Measurements from ENCODE around the gene CTPS1. TPM values are rescaled to one million over a fixed set of nuclear protein-coding genes. Genes with fewer than 3 reads are reported as not detected.

The CTPS1 gene
- polyA plus RNA-seq, 1 donor from 2014 or later: 76.1 TPM

- H3K4me2 ChIP-seq (ENCODE audit: low read length): no peak overlapping the region
These were observed 2.4 kb upstream of the CTPS1 start for GRCh38 chr1:40976952-40977690.

GRCh38 chr1:40977716-40978115 is 1.8 kb upstream of the CTPS1 start:
- Histone ChIP-seq H3K4me3 (ENCODE audit: low read length) (no peak overlapping the region), H3K9me2 (ENCODE audit: insufficient read depth, low read length) (no peaks in the 10 kb centered on the region), H3F3A (ENCODE audit: insufficient read depth, low read length, poor library complexity, severe bottlenecking) (peaks cover 6% of the 10 kb centered on the region), H3K9me3 (ENCODE audit: low read length) (no peaks in the 10 kb centered on the region), H3K4me2 (ENCODE audit: low read length) (no peak overlapping the region), H4K20me1 (ENCODE audit: insufficient read depth) (no peaks in the 10 kb centered on the region), H3K27me3 (ENCODE audit: insufficient read depth, low read depth, low read length) (no peaks in the 10 kb centered on the region), H3K27ac (ENCODE audit: low read length) (no peak overlapping the region), H3K36me3 (ENCODE audit: insufficient read depth, low read length) (no peaks in the 10 kb centered on the region), H3K79me2 (replicated peaks; ENCODE audit: insufficient read depth, low read length) (peaks cover 22% of the 10 kb centered on the region), H3K9ac (ENCODE audit: low read length) (no peak overlapping the region), H2AFZ (ENCODE audit: low read depth, low read length) (no peak overlapping the region)
- TF ChIP-seq POLR2AphosphoS5 (IDR thresholded peaks at IDR 0.05): no peak

More at GRCh38 chr1:40976952-40977690, 2.4 kb upstream of the CTPS1 start:
- peaks cover 6% of the 10 kb centered on the region for H3F3A ChIP-seq (ENCODE audit: insufficient read depth, low read length, poor library complexity, severe bottlenecking)
- TF ChIP-seq EP300 (conservative IDR thresholded peaks at IDR 0.05; ENCODE audit: poor library complexity, severe bottlenecking) (no peak), REST (IDR thresholded peaks at IDR 0.05; ENCODE audit: borderline replicate concordance) (no peak), EZH2 (IDR thresholded peaks at IDR 0.05; ENCODE audit: borderline replicate concordance, insufficient read depth, low read length, poor library complexity, severe bottlenecking) (no peak), CTCF (IDR thresholded peaks at IDR 0.05; ENCODE audit: poor library complexity, severe bottlenecking) (no peak), TAF1 (IDR thresholded peaks at IDR 0.05; ENCODE audit: low read depth) (no peak), POLR2AphosphoS5 (IDR thresholded peaks at IDR 0.05) (no peak), RAD21 (conservative IDR thresholded peaks at IDR 0.05) (no peak), MXI1 (conservative IDR thresholded peaks at IDR 0.05; ENCODE audit: poor library complexity, severe bottlenecking) (no peak), SMC3 (conservative IDR thresholded peaks at IDR 0.05; ENCODE audit: poor library complexity) (no peak)
- H3K9me3 ChIP-seq (ENCODE audit: low read length): no peaks in the 10 kb centered on the region
- H3K4me3 ChIP-seq (ENCODE audit: low read length): no peak overlapping the region
- H2AFZ ChIP-seq (ENCODE audit: low read depth, low read length): no peak overlapping the region
- H3K9me2 ChIP-seq (ENCODE audit: insufficient read depth, low read length): no peaks in the 10 kb centered on the region
- H3K27me3 ChIP-seq (ENCODE audit: insufficient read depth, low read depth, low read length): no peaks in the 10 kb centered on the region
- H3K9ac ChIP-seq (ENCODE audit: low read length): no peak overlapping the region
- no peaks in the 10 kb centered on the region for H4K20me1 ChIP-seq (ENCODE audit: insufficient read depth)
- H3K27ac ChIP-seq (ENCODE audit: low read length): no peak overlapping the region
- H3K79me2 ChIP-seq (replicated peaks; ENCODE audit: insufficient read depth, low read length): peaks cover 16% of the 10 kb centered on the region
- H3K36me3 ChIP-seq (ENCODE audit: insufficient read depth, low read length): no peaks in the 10 kb centered on the region
